ENCODE measurements around the gene TRPV3.

- TF ChIP-seq CTCF (IDR thresholded peaks at IDR 0.05; ENCODE audit: low read depth, low read length) = no peak
- no peak for TF ChIP-seq EZH2phosphoT487 (IDR thresholded peaks at IDR 0.05; ENCODE audit: low read depth)
Observed at GRCh38 chr17:3507071-3507470, 50.5 kb downstream of the TRPV3 start.

All from OCI-LY3 (cell line).